ENCODE measurements around the gene CAMK1D.

CAMK1D gene

DNA sequence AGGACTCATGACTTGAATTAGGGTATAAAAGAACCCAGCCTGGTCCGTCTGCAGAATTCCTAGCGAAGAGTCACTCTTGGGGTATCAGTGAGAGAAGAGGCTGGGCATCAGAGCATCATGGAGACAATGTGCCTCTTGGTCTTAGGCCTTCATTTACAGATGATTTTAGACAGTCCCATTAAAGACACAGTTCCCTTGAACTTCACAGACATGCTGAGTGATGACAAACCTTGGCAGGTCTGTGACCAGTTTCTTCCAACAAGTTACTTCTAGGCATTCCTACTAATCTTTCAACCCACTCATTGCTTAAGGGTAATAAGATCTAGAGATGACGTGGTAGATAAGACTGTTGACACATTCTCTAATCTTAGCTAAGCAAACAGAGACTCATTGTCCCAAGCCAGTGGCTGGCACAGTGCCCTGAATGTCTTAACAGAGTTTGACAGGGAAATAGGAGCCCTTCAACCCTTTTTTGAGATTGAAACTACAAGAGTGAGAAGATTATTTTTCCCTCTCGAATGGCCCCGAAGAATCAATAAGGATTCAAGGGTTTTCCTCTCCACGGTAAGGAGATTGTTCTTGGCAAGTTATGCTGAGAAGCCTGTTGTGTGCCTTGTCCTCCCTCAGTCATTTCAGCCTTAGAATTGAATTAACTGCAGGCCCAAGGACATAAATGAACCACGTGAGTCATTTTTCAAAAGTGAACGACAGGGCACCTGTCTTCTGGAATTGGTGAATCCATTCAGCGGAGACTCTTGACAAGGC is 371.1 kb downstream of the CAMK1D start (continued):
- TF ChIP-seq, protein P1, sequence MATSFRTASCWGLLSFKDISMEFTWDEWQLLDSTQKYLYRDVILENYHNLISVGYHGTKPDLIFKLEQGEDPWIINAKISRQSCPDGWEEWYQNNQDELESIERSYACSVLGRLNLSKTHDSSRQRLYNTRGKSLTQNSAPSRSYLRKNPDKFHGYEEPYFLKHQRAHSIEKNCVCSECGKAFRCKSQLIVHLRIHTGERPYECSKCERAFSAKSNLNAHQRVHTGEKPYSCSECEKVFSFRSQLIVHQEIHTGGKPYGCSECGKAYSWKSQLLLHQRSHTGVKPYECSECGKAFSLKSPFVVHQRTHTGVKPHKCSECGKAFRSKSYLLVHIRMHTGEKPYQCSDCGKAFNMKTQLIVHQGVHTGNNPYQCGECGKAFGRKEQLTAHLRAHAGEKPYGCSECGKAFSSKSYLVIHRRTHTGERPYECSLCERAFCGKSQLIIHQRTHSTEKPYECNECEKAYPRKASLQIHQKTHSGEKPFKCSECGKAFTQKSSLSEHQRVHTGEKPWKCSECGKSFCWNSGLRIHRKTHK (tag by site-specific recombination; IDR thresholded peaks at IDR 0.05): no peak
- TF ChIP-seq, protein P2, sequence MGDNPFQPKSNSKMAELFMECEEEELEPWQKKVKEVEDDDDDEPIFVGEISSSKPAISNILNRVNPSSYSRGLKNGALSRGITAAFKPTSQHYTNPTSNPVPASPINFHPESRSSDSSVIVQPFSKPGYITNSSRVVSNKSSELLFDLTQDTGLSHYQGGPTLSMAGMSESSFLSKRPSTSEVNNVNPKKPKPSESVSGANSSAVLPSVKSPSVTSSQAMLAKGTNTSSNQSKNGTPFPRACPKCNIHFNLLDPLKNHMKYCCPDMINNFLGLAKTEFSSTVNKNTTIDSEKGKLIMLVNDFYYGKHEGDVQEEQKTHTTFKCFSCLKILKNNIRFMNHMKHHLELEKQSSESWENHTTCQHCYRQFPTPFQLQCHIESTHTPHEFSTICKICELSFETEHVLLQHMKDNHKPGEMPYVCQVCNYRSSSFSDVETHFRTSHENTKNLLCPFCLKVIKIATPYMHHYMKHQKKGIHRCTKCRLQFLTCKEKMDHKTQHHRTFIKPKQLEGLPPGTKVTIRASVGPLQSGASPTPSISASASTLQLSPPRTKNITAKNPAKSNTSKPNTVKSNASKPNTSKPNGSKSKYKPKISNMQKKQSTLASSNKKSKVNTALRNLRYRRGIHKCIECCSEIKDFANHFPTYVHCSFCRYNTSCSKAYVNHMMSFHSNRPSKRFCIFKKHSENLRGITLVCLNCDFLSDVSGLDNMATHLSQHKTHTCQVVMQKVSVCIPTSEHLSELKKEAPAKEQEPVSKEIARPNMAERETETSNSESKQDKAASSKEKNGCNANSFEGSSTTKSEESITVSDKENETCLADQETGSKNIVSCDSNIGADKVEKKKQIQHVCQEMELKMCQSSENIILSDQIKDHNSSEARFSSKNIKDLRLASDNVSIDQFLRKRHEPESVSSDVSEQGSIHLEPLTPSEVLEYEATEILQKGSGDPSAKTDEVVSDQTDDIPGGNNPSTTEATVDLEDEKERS (tag by site-specific recombination; IDR thresholded peaks at IDR 0.05): 0 out of 2 replicates have a peak, but pooled peaks have one; percentile 51
- TF ChIP-seq ZNF302 (tag by site-specific recombination; IDR thresholded peaks at IDR 0.05; ENCODE audit: low read depth) (no peak), ZNF394 (tag by site-specific recombination; IDR thresholded peaks at IDR 0.05; ENCODE audit: borderline replicate concordance) (peak; percentile 76; the same call in 1 of the 2 replicates), GLIS1 (tag by site-specific recombination; IDR thresholded peaks at IDR 0.05) (peak; percentile 68), SP3 (tag by site-specific recombination; IDR thresholded peaks at IDR 0.05) (peak; percentile 44; the same call in 1 of the 2 replicates), ZNF24 (tag by site-specific recombination; IDR thresholded peaks at IDR 0.05) (peak; percentile 96), ZNF560 (tag by site-specific recombination; IDR thresholded peaks at IDR 0.05; ENCODE audit: borderline replicate concordance) (no peak), ZNF548 (tag by site-specific recombination; IDR thresholded peaks at IDR 0.05) (no peak), KLF16 (tag by site-specific recombination; IDR thresholded peaks at IDR 0.05) (no peak), ZNF670 (tag by site-specific recombination; IDR thresholded peaks at IDR 0.05; ENCODE audit: low read depth) (no peak), ZNF530 (tag by site-specific recombination; IDR thresholded peaks at IDR 0.05; ENCODE audit: low read depth) (no peak), ZFP3 (tag by site-specific recombination; IDR thresholded peaks at IDR 0.05; ENCODE audit: low read depth) (peak; percentile 55), ZNF202 (tag by site-specific recombination; IDR thresholded peaks at IDR 0.05; ENCODE audit: borderline replicate concordance) (no peak), ZNF747 (tag by site-specific recombination; IDR thresholded peaks at IDR 0.05) (no peak), ZNF354C (tag by site-specific recombination; IDR thresholded peaks at IDR 0.05; ENCODE audit: borderline replicate concordance, low read depth) (no peak), SP7 (tag by site-specific recombination; IDR thresholded peaks at IDR 0.05) (peak; percentile 98), KLF1 (tag by site-specific recombination; IDR thresholded peaks at IDR 0.05) (peak; percentile 49), ZBTB21 (tag by site-specific recombination; IDR thresholded peaks at IDR 0.05) (peak; percentile 95), FEZF1 (tag by site-specific recombination; IDR thresholded peaks at IDR 0.05) (peak; percentile 94)
- TF ChIP-seq, protein P3, sequence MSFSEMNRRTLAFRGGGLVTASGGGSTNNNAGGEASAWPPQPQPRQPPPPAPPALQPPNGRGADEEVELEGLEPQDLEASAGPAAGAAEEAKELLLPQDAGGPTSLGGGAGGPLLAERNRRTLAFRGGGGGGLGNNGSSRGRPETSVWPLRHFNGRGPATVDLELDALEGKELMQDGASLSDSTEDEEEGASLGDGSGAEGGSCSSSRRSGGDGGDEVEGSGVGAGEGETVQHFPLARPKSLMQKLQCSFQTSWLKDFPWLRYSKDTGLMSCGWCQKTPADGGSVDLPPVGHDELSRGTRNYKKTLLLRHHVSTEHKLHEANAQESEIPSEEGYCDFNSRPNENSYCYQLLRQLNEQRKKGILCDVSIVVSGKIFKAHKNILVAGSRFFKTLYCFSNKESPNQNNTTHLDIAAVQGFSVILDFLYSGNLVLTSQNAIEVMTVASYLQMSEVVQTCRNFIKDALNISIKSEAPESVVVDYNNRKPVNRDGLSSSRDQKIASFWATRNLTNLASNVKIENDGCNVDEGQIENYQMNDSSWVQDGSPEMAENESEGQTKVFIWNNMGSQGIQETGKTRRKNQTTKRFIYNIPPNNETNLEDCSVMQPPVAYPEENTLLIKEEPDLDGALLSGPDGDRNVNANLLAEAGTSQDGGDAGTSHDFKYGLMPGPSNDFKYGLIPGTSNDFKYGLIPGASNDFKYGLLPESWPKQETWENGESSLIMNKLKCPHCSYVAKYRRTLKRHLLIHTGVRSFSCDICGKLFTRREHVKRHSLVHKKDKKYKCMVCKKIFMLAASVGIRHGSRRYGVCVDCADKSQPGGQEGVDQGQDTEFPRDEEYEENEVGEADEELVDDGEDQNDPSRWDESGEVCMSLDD (tag by site-specific recombination; IDR thresholded peaks at IDR 0.05): no peak
- TF ChIP-seq, protein P4, sequence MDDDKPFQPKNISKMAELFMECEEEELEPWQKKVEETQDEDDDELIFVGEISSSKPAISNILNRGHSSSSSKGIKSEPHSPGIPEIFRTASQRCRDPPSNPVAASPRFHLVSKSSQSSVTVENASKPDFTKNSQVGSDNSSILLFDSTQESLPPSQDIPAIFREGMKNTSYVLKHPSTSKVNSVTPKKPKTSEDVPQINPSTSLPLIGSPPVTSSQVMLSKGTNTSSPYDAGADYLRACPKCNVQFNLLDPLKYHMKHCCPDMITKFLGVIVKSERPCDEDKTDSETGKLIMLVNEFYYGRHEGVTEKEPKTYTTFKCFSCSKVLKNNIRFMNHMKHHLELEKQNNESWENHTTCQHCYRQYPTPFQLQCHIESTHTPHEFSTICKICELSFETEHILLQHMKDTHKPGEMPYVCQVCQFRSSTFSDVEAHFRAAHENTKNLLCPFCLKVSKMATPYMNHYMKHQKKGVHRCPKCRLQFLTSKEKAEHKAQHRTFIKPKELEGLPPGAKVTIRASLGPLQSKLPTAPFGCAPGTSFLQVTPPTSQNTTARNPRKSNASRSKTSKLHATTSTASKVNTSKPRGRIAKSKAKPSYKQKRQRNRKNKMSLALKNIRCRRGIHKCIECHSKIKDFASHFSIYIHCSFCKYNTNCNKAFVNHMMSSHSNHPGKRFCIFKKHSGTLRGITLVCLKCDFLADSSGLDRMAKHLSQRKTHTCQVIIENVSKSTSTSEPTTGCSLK (tag by site-specific recombination; IDR thresholded peaks at IDR 0.05): no peak
- TF ChIP-seq, protein P5, sequence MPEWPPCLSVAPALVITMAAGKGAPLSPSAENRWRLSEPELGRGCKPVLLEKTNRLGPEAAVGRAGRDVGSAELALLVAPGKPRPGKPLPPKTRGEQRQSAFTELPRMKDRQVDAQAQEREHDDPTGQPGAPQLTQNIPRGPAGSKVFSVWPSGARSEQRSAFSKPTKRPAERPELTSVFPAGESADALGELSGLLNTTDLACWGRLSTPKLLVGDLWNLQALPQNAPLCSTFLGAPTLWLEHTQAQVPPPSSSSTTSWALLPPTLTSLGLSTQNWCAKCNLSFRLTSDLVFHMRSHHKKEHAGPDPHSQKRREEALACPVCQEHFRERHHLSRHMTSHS (tag by site-specific recombination; IDR thresholded peaks at IDR 0.05): peak; percentile 33; the same call in 1 of the 2 replicates
- TF ChIP-seq, protein P6, sequence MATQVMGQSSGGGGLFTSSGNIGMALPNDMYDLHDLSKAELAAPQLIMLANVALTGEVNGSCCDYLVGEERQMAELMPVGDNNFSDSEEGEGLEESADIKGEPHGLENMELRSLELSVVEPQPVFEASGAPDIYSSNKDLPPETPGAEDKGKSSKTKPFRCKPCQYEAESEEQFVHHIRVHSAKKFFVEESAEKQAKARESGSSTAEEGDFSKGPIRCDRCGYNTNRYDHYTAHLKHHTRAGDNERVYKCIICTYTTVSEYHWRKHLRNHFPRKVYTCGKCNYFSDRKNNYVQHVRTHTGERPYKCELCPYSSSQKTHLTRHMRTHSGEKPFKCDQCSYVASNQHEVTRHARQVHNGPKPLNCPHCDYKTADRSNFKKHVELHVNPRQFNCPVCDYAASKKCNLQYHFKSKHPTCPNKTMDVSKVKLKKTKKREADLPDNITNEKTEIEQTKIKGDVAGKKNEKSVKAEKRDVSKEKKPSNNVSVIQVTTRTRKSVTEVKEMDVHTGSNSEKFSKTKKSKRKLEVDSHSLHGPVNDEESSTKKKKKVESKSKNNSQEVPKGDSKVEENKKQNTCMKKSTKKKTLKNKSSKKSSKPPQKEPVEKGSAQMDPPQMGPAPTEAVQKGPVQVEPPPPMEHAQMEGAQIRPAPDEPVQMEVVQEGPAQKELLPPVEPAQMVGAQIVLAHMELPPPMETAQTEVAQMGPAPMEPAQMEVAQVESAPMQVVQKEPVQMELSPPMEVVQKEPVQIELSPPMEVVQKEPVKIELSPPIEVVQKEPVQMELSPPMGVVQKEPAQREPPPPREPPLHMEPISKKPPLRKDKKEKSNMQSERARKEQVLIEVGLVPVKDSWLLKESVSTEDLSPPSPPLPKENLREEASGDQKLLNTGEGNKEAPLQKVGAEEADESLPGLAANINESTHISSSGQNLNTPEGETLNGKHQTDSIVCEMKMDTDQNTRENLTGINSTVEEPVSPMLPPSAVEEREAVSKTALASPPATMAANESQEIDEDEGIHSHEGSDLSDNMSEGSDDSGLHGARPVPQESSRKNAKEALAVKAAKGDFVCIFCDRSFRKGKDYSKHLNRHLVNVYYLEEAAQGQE (tag by site-specific recombination; IDR thresholded peaks at IDR 0.05): no peak

Measured in HEK293 (cell line).